HepG2 (cell line): ENCODE results near the gene MTUS2. TPM values are rescaled to one million over a fixed set of nuclear protein-coding genes. Genes with fewer than 3 reads are reported as not detected.

Experiments
- ATAC-seq: fragments of 200-7000 bp; cut with Tn5 transposase; 3 replicates; pipeline ENCODE4 v1.9.1; 2020; ENCODE audit warnings: mild to moderate bottlenecking, moderate library complexity
- BruUV-seq: library from RNA; stranded (reverse); fragments of 400-500 nt; replicated peaks from 2 replicates; lab custom pipeline; 2021; lab: Mats Ljungman, UMichigan
- CTCF ChIA-PET: fragments of 300-600 bp; formaldehyde crosslinking; extraction: SDS; loops from one replicate; lab custom pipeline; 2021; ENCODE audit warnings: low total read pairs, inconsistent platforms, low intra/inter-chr PET ratio; lab: Yijun Ruan, JAX
- POLR2A ChIA-PET: fragments of 350-600 bp; sonication (Branson Sonifier 250); formaldehyde crosslinking; loops from one replicate; lab custom pipeline; 2020; ENCODE audit warnings: antibody characterized with exemption, inconsistent platforms; lab: Yijun Ruan, JAX
- DNase-seq: peaks from one replicate; pipeline ENCODE4 v3.0.0-alpha.2; 2015; ENCODE audit warnings: low spot score
- FAIRE-seq: peaks from 3 replicates; lab custom pipeline; 2011; peaks lifted over from hg19 to GRCh38; lab: Jason Lieb, UNC
- H2AFZ ChIP-seq: one replicate; pipeline ENCODE4 v1.6.1; 2011; ENCODE audit warnings: low read length, inconsistent platforms
- H3K27ac ChIP-seq: fragments of 300-600 bp; 3 replicates; pipeline ENCODE4 v1.8.0; 2011; ENCODE audit warnings: mixed run types, mild to moderate bottlenecking, mixed read lengths, low read length, inconsistent platforms; ENCODE audit not compliant: insufficient read depth; ENCODE audit errors: extremely low read length
- H3K27me3 ChIP-seq, 2 experiments: fragments of 200-600 bp in 1 of 2; 2 replicates in 1 of 2; 3 replicates in 1 of 2; pipeline versions ENCODE4 v1.6.0 to v1.8.0; 2011; ENCODE audit warnings: low read length in 2 of 2, mild to moderate bottlenecking in 2 of 2, moderate library complexity in 2 of 2, inconsistent platforms in 1 of 2; ENCODE audit not compliant: insufficient read depth in 2 of 2, control insufficient read depth in 1 of 2
- H3K36me3 ChIP-seq, 2 experiments: fragments of 200-600 bp in 1 of 2; replicated peaks in 1 of 2; 2 replicates in 1 of 2; 3 replicates in 1 of 2; pipeline versions ENCODE4 v1.5.1 to v1.8.0; 2011; ENCODE audit warnings: low read length in 2 of 2, inconsistent platforms in 1 of 2; ENCODE audit not compliant: insufficient read depth in 2 of 2, control insufficient read depth in 1 of 2
- H3K4me1 ChIP-seq: 2 replicates; pipeline ENCODE4 v1.5.1; 2012; ENCODE audit warnings: low read length, inconsistent platforms; ENCODE audit not compliant: insufficient read depth
- H3K4me2 ChIP-seq: 2 replicates; pipeline ENCODE4 v1.6.0; 2011; ENCODE audit warnings: low read depth, low read length, inconsistent platforms
- H3K4me3 ChIP-seq, 3 experiments: fragments of 200-600 bp in 1 of 3; sonication (generic), shearing (Covaris generic) in 1 of 3; replicated peaks in 1 of 3; 2 replicates each; pipeline ENCODE4 v1.5.1; 2011 to 2016; ENCODE audit warnings: low read length in 3 of 3, inconsistent platforms in 2 of 3, low read depth in 2 of 3, mild to moderate bottlenecking in 2 of 3, control low read depth in 1 of 3, mixed read lengths in 1 of 3; ENCODE audit not compliant: insufficient read depth in 1 of 3
- H3K79me2 ChIP-seq: one replicate; pipeline ENCODE4 v1.6.1; 2011; ENCODE audit warnings: low read length, inconsistent platforms; ENCODE audit not compliant: insufficient read depth
- H3K9ac ChIP-seq: 2 replicates; pipeline ENCODE4 v1.6.0; 2011; ENCODE audit warnings: mild to moderate bottlenecking, low read depth, low read length, inconsistent platforms; ENCODE audit not compliant: insufficient read depth
- H3K9me3 ChIP-seq: 2 replicates; pipeline ENCODE4 v1.5.1; 2012; ENCODE audit warnings: mild to moderate bottlenecking, low read length
- H4K20me1 ChIP-seq: 2 replicates; pipeline ENCODE4 v1.6.0; 2011; ENCODE audit warnings: inconsistent platforms, mild to moderate bottlenecking, low read length, moderate library complexity; ENCODE audit not compliant: insufficient read depth
- HHEX ChIP-seq: IDR thresholded peaks from 2 replicates; pipeline ENCODE4 v1.6.1; 2016; ENCODE audit warnings: control low read depth
- HIVEP1 ChIP-seq: sonication (generic); formaldehyde crosslinking; IDR thresholded peaks from 2 replicates; pipeline ENCODE4 v1.4.0; 2020; ENCODE audit warnings: mild to moderate bottlenecking, missing genetic modification reagents
- HOXA5 ChIP-seq: sonication (generic); formaldehyde crosslinking; IDR thresholded peaks from 2 replicates; pipeline ENCODE4 v1.4.0; 2020; ENCODE audit warnings: missing genetic modification reagents
- NAIF1 ChIP-seq: sonication (generic); formaldehyde crosslinking; IDR thresholded peaks from 2 replicates; pipeline ENCODE4 v1.5.0; 2020; ENCODE audit warnings: mild to moderate bottlenecking, missing genetic modification reagents, borderline replicate concordance
- NCOA2 ChIP-seq: sonication (generic); formaldehyde crosslinking; IDR thresholded peaks from 2 replicates; pipeline ENCODE4 v1.8.0; 2022; ENCODE audit warnings: inconsistent platforms
- RBM22 ChIP-seq: fragments of 200-400 bp; formaldehyde crosslinking; optimal IDR thresholded peaks from 2 replicates; pipeline ENCODE3; 2017; ENCODE audit warnings: mild to moderate bottlenecking, low read length, moderate library complexity
- RFXAP ChIP-seq: sonication (generic); formaldehyde crosslinking; IDR thresholded peaks from 2 replicates; pipeline ENCODE4 v1.4.0; 2020; ENCODE audit warnings: missing genetic modification reagents, borderline replicate concordance
- SOX13 ChIP-seq, 3 experiments: fragments of 450-650 bp in 1 of 3; sonication (generic) in 1 of 3; formaldehyde crosslinking in 1 of 3; IDR thresholded peaks in 2 of 3; conservative IDR thresholded peaks in 1 of 3; 2 replicates each; pipeline versions ENCODE4 v1.5.0 to v1.6.1; 2016 to 2020; ENCODE audit warnings: antibody characterized with exemption in 1 of 3, mild to moderate bottlenecking in 1 of 3, missing compliant biosample characterization in 1 of 3, missing genetic modification reagents in 1 of 3, moderate library complexity in 1 of 3
- SP5 ChIP-seq: IDR thresholded peaks from 2 replicates; pipeline ENCODE4 v1.6.1; 2016; ENCODE audit warnings: low read depth, borderline replicate concordance
- ZFP36 ChIP-seq: fragments of 150-350 bp; IDR thresholded peaks from 2 replicates; pipeline ENCODE4 v1.6.1; 2018; ENCODE audit warnings: borderline replicate concordance, low read length, low read depth; ENCODE audit not compliant: partially characterized antibody
- ZNF546 ChIP-seq: sonication (generic); formaldehyde crosslinking; conservative IDR thresholded peaks from 2 replicates; pipeline ENCODE4 v1.8.1; 2023; ENCODE audit warnings: mild to moderate bottlenecking, missing genetic modification reagents
- whole genome bisulfite sequencing: methylation state at CpG from one replicate; pipeline ENCODE4 v1.1.6; 2017; ENCODE audit warnings: low lambda C conversion rate; 5-methylcytosine and 5-hydroxymethylcytosine counted together
- in situ Hi-C: cut with HindIII; loops from 2 replicates; pipeline ENCODE4 v1.10.0; 2017; ENCODE audit warnings: low pct_unique_long_range_greater_than_20kb; ENCODE audit not compliant: extremely low pct_ligation_motif_present
- intact Hi-C: fragments of 100-400 bp; cut with micrococcal nuclease; formaldehyde crosslinking; loops from one replicate; pipeline ENCODE4 v1.10.0; 2022; ENCODE audit not compliant: unreplicated experiment
- polyA plus RNA-seq, 8 experiments: library from polyadenylated mRNA; depleted of rRNA in 3 of 8; stranded (reverse) in 7 of 8; unstranded in 1 of 8; fragments of >200 nt; fragmentation: Illumina TruSeq in 4 of 8; extraction: Trizol in 4 of 8; gene quantifications; 2 replicates each; pipeline versions ENCODE4 v1.2.1 to v1.2.3, GENCODE V29; 2011 to 2016; ENCODE audit warnings: low read depth in 4 of 8, missing spikeins in 1 of 8, mixed read lengths in 1 of 8; ENCODE audit not compliant: insufficient read depth in 1 of 8
- total RNA-seq, 5 experiments: library from RNA; depleted of rRNA; stranded (reverse); fragments of >200 nt; fragmentation: Illumina TruSeq; extraction: Trizol; gene quantifications; 2 replicates each; pipeline ENCODE4 v1.2.3, GENCODE V29; 2016; ENCODE audit warnings: low read depth in 1 of 5
- TF ChIP-seq, protein P1 (sequence below): sonication (generic); formaldehyde crosslinking; IDR thresholded peaks from 2 replicates; pipeline ENCODE4 v1.4.0; 2020; ENCODE audit warnings: missing genetic modification reagents, mild to moderate bottlenecking, borderline replicate concordance
- TF ChIP-seq, protein P2 (sequence below): IDR thresholded peaks from 2 replicates; pipeline ENCODE4 v1.6.1; 2016; ENCODE audit warnings: missing compliant biosample characterization, missing genetic modification reagents, borderline replicate concordance

MTUS2 gene
- total and polyA plus RNA-seq, 2 of the 13 experiments (the other 11 are each of a cell fraction or from before 2014, with no cell fraction given), result not detected

DNA sequence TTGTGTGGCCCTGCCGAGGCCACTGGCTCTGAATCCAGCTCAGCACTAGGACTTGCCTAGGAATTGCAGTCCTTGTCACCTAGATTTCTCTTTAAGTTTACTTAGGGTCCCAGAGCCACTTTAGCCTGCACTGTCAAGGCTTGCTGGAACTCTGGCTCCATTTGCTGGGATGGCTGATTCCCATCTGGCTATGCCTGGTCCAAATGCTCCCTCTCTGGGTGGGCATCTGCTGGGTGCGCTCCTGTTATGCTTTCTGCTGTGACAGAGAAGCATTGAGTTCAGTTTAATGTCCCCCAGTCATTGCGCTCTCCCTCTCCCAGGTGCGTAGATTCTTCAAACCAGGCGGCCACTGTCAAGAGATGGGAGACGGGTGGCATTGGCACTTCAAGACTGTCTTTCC lies 102.2 kb downstream of the MTUS2 start:
- H3K36me3 ChIP-seq, result no peaks in the 10 kb centered on the region
- ChIA-PET POLR2A (no interaction called here), CTCF (no interaction called here)
- no TSS peak for BruUV-seq
- no peak overlapping the region for H3K27ac ChIP-seq
- no peaks in the 10 kb centered on the region for H3K27me3 ChIP-seq
- no peak overlapping the region for H3K4me3 ChIP-seq
- DNase-seq (no peak), ATAC-seq (no peak), FAIRE-seq (no peak)
- H3K4me1 ChIP-seq, result no peaks in the 10 kb centered on the region
- no peak for TF ChIP-seq RFXAP (CRISPR knock-in tag)
- TF ChIP-seq ZNF546 (CRISPR knock-in tag), result no peak
- no peak for TF ChIP-seq NCOA2 (CRISPR knock-in tag)
- TF ChIP-seq NAIF1, result no peak
- TF ChIP-seq, protein P1, sequence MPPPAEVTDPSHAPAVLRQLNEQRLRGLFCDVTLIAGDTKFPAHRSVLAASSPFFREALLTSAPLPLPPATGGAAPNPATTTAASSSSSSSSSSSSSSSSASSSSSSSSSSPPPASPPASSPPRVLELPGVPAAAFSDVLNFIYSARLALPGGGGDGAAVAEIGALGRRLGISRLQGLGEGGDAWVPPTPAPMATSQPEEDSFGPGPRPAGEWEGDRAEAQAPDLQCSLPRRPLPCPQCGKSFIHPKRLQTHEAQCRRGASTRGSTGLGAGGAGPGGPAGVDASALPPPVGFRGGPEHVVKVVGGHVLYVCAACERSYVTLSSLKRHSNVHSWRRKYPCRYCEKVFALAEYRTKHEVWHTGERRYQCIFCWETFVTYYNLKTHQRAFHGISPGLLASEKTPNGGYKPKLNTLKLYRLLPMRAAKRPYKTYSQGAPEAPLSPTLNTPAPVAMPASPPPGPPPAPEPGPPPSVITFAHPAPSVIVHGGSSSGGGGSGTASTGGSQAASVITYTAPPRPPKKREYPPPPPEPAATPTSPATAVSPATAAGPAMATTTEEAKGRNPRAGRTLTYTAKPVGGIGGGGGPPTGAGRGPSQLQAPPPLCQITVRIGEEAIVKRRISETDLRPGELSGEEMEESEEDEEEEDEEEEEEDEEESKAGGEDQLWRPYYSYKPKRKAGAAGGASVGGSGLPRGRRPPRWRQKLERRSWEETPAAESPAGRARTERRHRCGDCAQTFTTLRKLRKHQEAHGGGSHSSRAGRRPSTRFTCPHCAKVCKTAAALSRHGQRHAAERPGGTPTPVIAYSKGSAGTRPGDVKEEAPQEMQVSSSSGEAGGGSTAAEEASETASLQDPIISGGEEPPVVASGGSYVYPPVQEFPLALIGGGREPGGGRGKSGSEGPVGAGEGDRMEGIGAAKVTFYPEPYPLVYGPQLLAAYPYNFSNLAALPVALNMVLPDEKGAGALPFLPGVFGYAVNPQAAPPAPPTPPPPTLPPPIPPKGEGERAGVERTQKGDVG (CRISPR knock-in tag), result no peak
- TF ChIP-seq HHEX, result no peak
- no peak for TF ChIP-seq HOXA5 (CRISPR knock-in tag)
- TF ChIP-seq SP5, result no peak
- no peak for TF ChIP-seq ZFP36
- no peak for TF ChIP-seq HIVEP1
- TF ChIP-seq, protein P2, sequence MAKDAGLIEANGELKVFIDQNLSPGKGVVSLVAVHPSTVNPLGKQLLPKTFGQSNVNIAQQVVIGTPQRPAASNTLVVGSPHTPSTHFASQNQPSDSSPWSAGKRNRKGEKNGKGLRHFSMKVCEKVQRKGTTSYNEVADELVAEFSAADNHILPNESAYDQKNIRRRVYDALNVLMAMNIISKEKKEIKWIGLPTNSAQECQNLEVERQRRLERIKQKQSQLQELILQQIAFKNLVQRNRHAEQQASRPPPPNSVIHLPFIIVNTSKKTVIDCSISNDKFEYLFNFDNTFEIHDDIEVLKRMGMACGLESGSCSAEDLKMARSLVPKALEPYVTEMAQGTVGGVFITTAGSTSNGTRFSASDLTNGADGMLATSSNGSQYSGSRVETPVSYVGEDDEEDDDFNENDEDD, result no peak
- no peak for TF ChIP-seq SOX13 (IDR thresholded peaks at IDR 0.05)
- no peak for TF ChIP-seq SOX13 (CRISPR knock-in tag; conservative IDR thresholded peaks at IDR 0.05 in 1 of 2, IDR thresholded peaks at IDR 0.05 in 1 of 2)
- no peak for TF ChIP-seq RBM22
- 45% methylated on average over 5 of the region's 6 CpGs for WGBS
- no peak overlapping the region for H3K9ac ChIP-seq
- H4K20me1 ChIP-seq, result no peaks in the 10 kb centered on the region
- peaks cover 96% of the 10 kb centered on the region for H3K9me3 ChIP-seq
- H3K4me2 ChIP-seq, result no peak overlapping the region
- no peak overlapping the region for H2AFZ ChIP-seq
- in situ Hi-C loops, result no loop called here
- H3K79me2 ChIP-seq, result no peaks in the 10 kb centered on the region
- intact Hi-C loops, result no loop called here
